H9 (cell line): ENCODE results near the gene SEC23A. TPM values are rescaled to one million over a fixed set of nuclear protein-coding genes. Genes with fewer than 3 reads are reported as not detected.

Experiments
- DNase-seq: peaks from one replicate; pipeline ENCODE4 v3.0.0-alpha.2; 2017
- H2AFZ ChIP-seq: one replicate; pipeline ENCODE4 v1.6.1; 2013; ENCODE audit warnings: mild to moderate bottlenecking, low read length, control low read depth, moderate library complexity
- H2AK5ac ChIP-seq: 2 replicates; pipeline ENCODE4 v1.6.1; 2013; ENCODE audit warnings: low read length, control low read depth, mixed read lengths; ENCODE audit not compliant: insufficient read length
- H2BK120ac ChIP-seq: one replicate; pipeline ENCODE4 v1.6.1; 2013; ENCODE audit warnings: low read depth, mild to moderate bottlenecking, low read length, control low read depth, inconsistent platforms; ENCODE audit not compliant: poor library complexity, severe bottlenecking
- H2BK12ac ChIP-seq: 2 replicates; pipeline ENCODE4 v1.6.1; 2013; ENCODE audit warnings: low read length, control low read depth, mixed read lengths, low read depth; ENCODE audit not compliant: insufficient read length
- H2BK15ac ChIP-seq: 2 replicates; pipeline ENCODE4 v1.6.1; 2013; ENCODE audit warnings: low read depth, low read length, control low read depth
- H2BK20ac ChIP-seq: one replicate; pipeline ENCODE4 v1.6.1; 2013; ENCODE audit warnings: low read depth, mild to moderate bottlenecking, low read length, control low read depth, inconsistent platforms; ENCODE audit not compliant: poor library complexity, severe bottlenecking
- H2BK5ac ChIP-seq: 2 replicates; pipeline ENCODE4 v1.6.1; 2013; ENCODE audit warnings: low read length, control low read depth, mixed read lengths; ENCODE audit not compliant: insufficient read length
- H3K14ac ChIP-seq: 2 replicates; pipeline ENCODE4 v1.6.1; 2013; ENCODE audit warnings: low read length, control low read depth; ENCODE audit not compliant: insufficient read depth
- H3K18ac ChIP-seq: 2 replicates; pipeline ENCODE4 v1.6.1; 2013; ENCODE audit warnings: low read depth, mild to moderate bottlenecking, mixed read lengths, low read length, control low read depth; ENCODE audit not compliant: insufficient read length
- H3K23ac ChIP-seq: 2 replicates; pipeline ENCODE4 v1.6.1; 2013; ENCODE audit warnings: low read length, control low read depth, mixed read lengths, low read depth; ENCODE audit not compliant: insufficient read length
- H3K23me2 ChIP-seq: 2 replicates; pipeline ENCODE4 v1.6.1; 2013; ENCODE audit warnings: low read depth, mild to moderate bottlenecking, mixed read lengths, low read length, control low read depth; ENCODE audit not compliant: insufficient read length, poor library complexity, severe bottlenecking
- H3K27ac ChIP-seq: 2 replicates; pipeline ENCODE4 v1.5.1; 2013; ENCODE audit warnings: low read length, control low read depth, mixed read lengths, low read depth; ENCODE audit not compliant: insufficient read length
- H3K27me3 ChIP-seq: 2 replicates; pipeline ENCODE4 v1.6.1; 2013; ENCODE audit warnings: low read length, control low read depth, inconsistent platforms; ENCODE audit not compliant: insufficient read depth
- H3K4ac ChIP-seq: 2 replicates; pipeline ENCODE4 v1.6.1; 2013; ENCODE audit warnings: low read depth, mild to moderate bottlenecking, control low read depth, inconsistent platforms, low read length, moderate library complexity
- H3K4me1 ChIP-seq: 2 replicates; pipeline ENCODE4 v1.6.1; 2013; ENCODE audit warnings: low read length, control low read depth, inconsistent platforms; ENCODE audit not compliant: insufficient read depth
- H3K4me2 ChIP-seq: 2 replicates; pipeline ENCODE4 v1.6.1; 2013; ENCODE audit warnings: low read length, control low read depth, mixed read lengths; ENCODE audit not compliant: insufficient read length, insufficient read depth
- H3K56ac ChIP-seq: 2 replicates; pipeline ENCODE4 v1.6.1; 2013; ENCODE audit warnings: low read depth, mild to moderate bottlenecking, mixed read lengths, low read length, control low read depth; ENCODE audit not compliant: insufficient read length
- H3K79me1 ChIP-seq: 2 replicates; pipeline ENCODE4 v1.6.1; 2013; ENCODE audit warnings: low read depth, mild to moderate bottlenecking, moderate library complexity, low read length, control low read depth, inconsistent platforms; ENCODE audit not compliant: insufficient read depth, poor library complexity, severe bottlenecking
- H3K79me2 ChIP-seq: 2 replicates; pipeline ENCODE4 v1.6.1; 2013; ENCODE audit warnings: low read length, control low read depth, inconsistent platforms; ENCODE audit not compliant: insufficient read depth
- H3K9ac ChIP-seq: 2 replicates; pipeline ENCODE4 v1.6.1; 2013; ENCODE audit warnings: low read length, control low read depth, mixed read lengths; ENCODE audit not compliant: insufficient read length; ENCODE audit errors: extremely low read depth
- H3K9me3 ChIP-seq: one replicate; pipeline ENCODE4 v1.6.1; 2013; ENCODE audit warnings: low read depth, low read length, inconsistent platforms; ENCODE audit not compliant: control insufficient read depth
- H3T11ph ChIP-seq: one replicate; pipeline ENCODE4 v1.6.1; 2013; ENCODE audit warnings: mild to moderate bottlenecking, low read length, control low read depth, inconsistent platforms
- H4K20me1 ChIP-seq: one replicate; pipeline ENCODE4 v1.6.1; 2013; ENCODE audit not compliant: control insufficient read depth, insufficient read length, insufficient read depth
- H4K5ac ChIP-seq: 2 replicates; pipeline ENCODE4 v1.6.1; 2013; ENCODE audit warnings: low read depth, mild to moderate bottlenecking, mixed read lengths, low read length, control low read depth; ENCODE audit not compliant: insufficient read length
- H4K8ac ChIP-seq: replicated peaks from 2 replicates; pipeline ENCODE4 v1.6.1; 2013; ENCODE audit warnings: low read length, control low read depth, mixed read lengths, low read depth; ENCODE audit not compliant: insufficient read length
- H4K91ac ChIP-seq: 2 replicates; pipeline ENCODE4 v1.6.1; 2013; ENCODE audit warnings: low read depth, mild to moderate bottlenecking, moderate library complexity, mixed read lengths, low read length, control low read depth; ENCODE audit not compliant: insufficient read length
- H3K27ac Mint-ChIP-seq, 3 experiments: 2 replicates in 2 of 3; 3 replicates in 1 of 3; pipeline ENCODE4 v1.8.0; 2020 to 2021; ENCODE audit warnings: mixed read lengths in 3 of 3, mild to moderate bottlenecking in 1 of 3, moderate library complexity in 1 of 3
- H3K27me3 Mint-ChIP-seq: 2 replicates; pipeline ENCODE4 v1.8.0; 2021; ENCODE audit warnings: low read depth, mild to moderate bottlenecking, moderate library complexity, mixed read lengths
- H3K36me3 Mint-ChIP-seq, 3 experiments: 2 replicates in 2 of 3; 3 replicates in 1 of 3; pipeline ENCODE4 v1.8.0; 2020 to 2021; ENCODE audit warnings: low read depth in 3 of 3, mixed read lengths in 3 of 3; ENCODE audit not compliant: insufficient read depth in 1 of 3
- H3K4me1 Mint-ChIP-seq, 2 experiments: 2 replicates each; pipeline ENCODE4 v1.8.0; 2020; ENCODE audit warnings: mixed read lengths in 2 of 2
- H3K4me3 Mint-ChIP-seq, 2 experiments: 2 replicates in 1 of 2; 3 replicates in 1 of 2; pipeline ENCODE4 v1.8.0; 2020 to 2021; ENCODE audit warnings: mild to moderate bottlenecking in 2 of 2, mixed read lengths in 2 of 2, moderate library complexity in 1 of 2
- H3K9me3 Mint-ChIP-seq, 2 experiments: 2 replicates in 1 of 2; 3 replicates in 1 of 2; pipeline ENCODE4 v1.8.0; 2020; ENCODE audit warnings: mild to moderate bottlenecking in 2 of 2, mixed read lengths in 2 of 2, moderate library complexity in 1 of 2
- CTCF ChIP-seq: fragments of 200-600 bp; sonication (generic); conservative IDR thresholded peaks from 3 replicates; pipeline ENCODE4 v1.8.0; 2021; ENCODE audit warnings: antibody characterized with exemption, mild to moderate bottlenecking
- WGBS: extraction: QIAGEN DNeasy Blood & Tissue Kit; methylation state at CpG from one replicate; pipeline ENCODE4 v1.1.7; 2013; ENCODE audit warnings: missing lambda C conversion rate, low lambda C conversion rate, mixed read lengths; ENCODE audit not compliant: insufficient read length; ENCODE audit errors: extremely low coverage; 5-methylcytosine and 5-hydroxymethylcytosine counted together
- total RNA-seq: library from RNA; stranded (reverse); gene quantifications from 2 replicates; pipeline ENCODE4 v1.2.1, GENCODE V29; 2021

The SEC23A gene
- total RNA-seq, 1 experiment from 2014 or later, result 55.3 TPM

- no peak overlapping the region for H3K18ac ChIP-seq
- no peak overlapping the region for H3K27ac ChIP-seq
- H3K27ac Mint-ChIP-seq, result peak overlapping the region in 2 of 3 experiments; percentile 14 to 73; a peak in 3 of 7 replicates
- H3K79me1 ChIP-seq, result no peaks in the 10 kb centered on the region
- no peaks in the 10 kb centered on the region for H3K4me1 Mint-ChIP-seq
- H3K9me3 ChIP-seq, result no peaks in the 10 kb centered on the region
- no peak overlapping the region for H3K23ac ChIP-seq
- no peak overlapping the region for H3T11ph ChIP-seq
- H2BK5ac ChIP-seq, result no peak overlapping the region
- WGBS, result no CpG with 5 or more reads among the region's 10 CpGs
- H3K79me2 ChIP-seq, result no peaks in the 10 kb centered on the region
- TF ChIP-seq CTCF, result no peak
- no peak for DNase-seq
- H2AFZ ChIP-seq, result no peak overlapping the region
- H3K4ac ChIP-seq, result no peak overlapping the region
- no peak overlapping the region for H2BK15ac ChIP-seq
- no peak overlapping the region for H3K4me2 ChIP-seq
- H2BK120ac ChIP-seq, result no peak overlapping the region
- H4K5ac ChIP-seq, result no peak overlapping the region
- H2AK5ac ChIP-seq, result no peak overlapping the region
- H3K27me3 Mint-ChIP-seq, result no peaks in the 10 kb centered on the region
- no peak overlapping the region for H3K9ac ChIP-seq
- peaks cover 10 to 32% (median 24%) of the 10 kb centered on the region in 3 experiments; a peak in 6 of 7 replicates for H3K36me3 Mint-ChIP-seq
- no peak overlapping the region for H4K91ac ChIP-seq
- H4K8ac ChIP-seq, result no peak overlapping the region
- no peaks in the 10 kb centered on the region for H3K23me2 ChIP-seq
- H3K4me3 Mint-ChIP-seq, result no peak overlapping the region
- H2BK12ac ChIP-seq, result no peak overlapping the region
- H4K20me1 ChIP-seq, result no peaks in the 10 kb centered on the region
- no peak overlapping the region for H3K56ac ChIP-seq
- H3K14ac ChIP-seq, result no peak overlapping the region
- H3K27me3 ChIP-seq, result no peaks in the 10 kb centered on the region
- H3K9me3 Mint-ChIP-seq, result no peaks in the 10 kb centered on the region
- H2BK20ac ChIP-seq, result no peak overlapping the region
- H3K4me1 ChIP-seq, result no peaks in the 10 kb centered on the region
These were observed 72.8 kb downstream of the SEC23A start for GRCh38 chr14:39030209-39030608.
